HG03135 (cell line): ENCODE data around the gene CSNK1G1.
"Not testable (repeated sequence)": the region's sequence is repeated elsewhere in the genome, so short reads cannot be mapped to it uniquely, and the experiment has no call there.

ENCODE experiments used
- ATAC-seq: cut with Tn5 transposase; IDR thresholded peaks from one replicate; pipeline ENCODE4 v1.9.1; 2021; ENCODE audit warnings: mild to moderate bottlenecking, moderate library complexity; ENCODE audit not compliant: unreplicated experiment

The CSNK1G1 gene

DNA sequence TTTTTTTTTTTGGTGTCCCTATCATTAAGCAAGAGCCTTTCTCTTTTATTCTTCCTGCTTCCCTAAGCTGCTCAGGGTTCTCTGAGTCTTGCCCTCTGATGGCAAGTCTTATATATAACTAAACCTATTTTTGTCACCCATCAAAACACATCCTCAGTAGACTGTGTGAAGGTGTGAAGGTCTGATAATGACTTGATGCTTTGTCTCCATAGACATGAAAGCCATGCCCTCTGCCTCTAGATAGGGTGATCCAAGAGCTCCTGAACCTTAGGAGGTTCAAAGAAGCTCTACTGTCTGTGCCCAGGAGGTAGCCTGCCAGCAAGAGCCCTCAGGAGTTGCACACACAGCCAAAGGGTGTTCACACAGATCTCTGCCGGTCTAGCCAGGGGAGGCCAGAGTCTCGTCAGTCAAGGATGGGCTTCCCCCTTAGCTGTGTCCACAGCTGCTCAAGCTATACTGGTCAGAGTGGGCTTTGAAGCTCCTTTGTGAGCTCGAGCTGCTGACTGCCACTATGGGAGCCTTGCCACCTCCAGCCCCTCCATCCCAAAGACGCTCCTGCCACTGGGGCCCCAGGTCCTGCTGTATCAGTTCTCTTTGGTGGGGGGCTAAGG is 217.5 kb downstream of the CSNK1G1 start:
- ATAC-seq: no peak

GRCh38 chr15:64137226-64137833 is 218.6 kb downstream of the CSNK1G1 start:
- ATAC-seq: no peak

DNA sequence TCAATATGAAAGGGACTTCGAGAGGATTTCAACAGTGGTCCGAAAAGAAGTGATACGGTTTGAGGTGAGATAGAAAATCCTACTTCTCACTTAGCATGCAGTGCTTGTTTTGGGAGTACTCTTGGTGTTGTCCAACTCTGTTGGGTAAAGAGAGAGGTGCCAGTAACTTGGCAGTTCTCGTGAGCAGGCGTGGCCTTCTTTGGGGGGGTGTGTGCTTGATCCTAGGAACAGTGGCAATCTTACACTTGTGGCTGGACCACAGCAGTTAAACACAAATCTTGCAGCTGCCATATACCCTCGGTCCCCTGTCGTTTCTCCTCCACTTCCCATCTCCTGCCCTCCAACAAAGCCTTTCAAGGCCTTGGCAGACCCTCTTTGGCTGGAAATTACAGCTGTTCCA is 219.6 kb downstream of the CSNK1G1 start:
- ATAC-seq: no peak

DNA sequence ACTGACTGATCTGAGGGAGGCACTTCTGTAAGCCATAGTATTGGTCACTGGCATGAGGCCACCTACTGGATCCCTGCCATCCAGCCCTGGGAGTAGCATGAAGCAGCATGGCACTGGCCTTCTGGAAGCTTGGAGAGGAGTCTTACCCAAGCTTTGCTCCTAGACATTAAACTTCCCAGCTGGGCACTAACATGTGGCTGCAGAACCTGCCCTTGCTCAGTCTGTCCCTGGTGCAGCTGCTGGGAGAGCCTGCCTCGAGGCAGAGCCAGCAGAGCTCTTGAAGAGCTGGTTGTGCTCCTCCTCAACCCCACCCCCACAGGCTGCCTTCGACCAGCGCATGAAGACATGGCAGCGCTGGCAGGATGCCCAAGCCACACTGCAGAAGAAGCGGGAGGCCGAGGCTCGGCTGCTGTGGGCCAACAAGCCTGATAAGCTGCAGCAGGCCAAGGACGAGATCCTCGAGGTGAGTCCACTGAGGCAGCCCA is 221.6 kb downstream of the CSNK1G1 start:
- ATAC-seq: no peak

DNA sequence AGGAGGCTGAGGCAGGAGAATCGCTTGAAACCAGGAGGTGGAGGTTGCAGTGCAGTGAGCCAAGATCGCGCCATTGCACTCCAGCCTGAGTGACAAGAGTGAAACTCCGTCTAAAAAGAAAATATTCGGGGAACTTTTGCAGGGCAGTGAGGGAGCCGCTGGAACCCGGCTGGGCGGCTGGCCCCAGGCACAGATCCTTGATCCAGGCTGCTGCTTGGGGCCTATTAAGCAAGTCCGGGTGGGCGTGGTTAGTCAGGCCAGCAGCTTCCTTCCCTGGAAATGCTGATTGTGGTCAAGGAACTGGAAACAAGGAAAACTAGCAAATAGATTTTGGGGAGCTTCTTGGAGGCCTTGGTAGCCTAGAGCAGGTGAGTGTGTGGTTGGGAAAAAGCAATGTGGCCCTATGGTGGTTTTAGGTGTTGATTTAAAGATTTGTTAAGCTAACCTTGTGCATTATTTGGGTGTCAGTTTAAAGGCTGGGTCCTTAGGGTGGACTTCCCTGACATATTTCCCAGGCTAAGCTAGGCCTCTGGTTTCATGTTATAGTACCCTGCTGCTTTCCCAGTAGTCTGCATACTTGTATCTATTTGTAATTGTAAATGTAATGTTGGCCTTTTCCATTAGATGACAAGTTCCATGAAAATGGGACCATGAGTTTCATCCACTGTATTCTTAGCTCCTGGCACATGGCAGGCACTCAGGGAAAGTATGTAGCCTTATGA is 222.2 kb downstream of the CSNK1G1 start:
- ATAC-seq: no peak

DNA sequence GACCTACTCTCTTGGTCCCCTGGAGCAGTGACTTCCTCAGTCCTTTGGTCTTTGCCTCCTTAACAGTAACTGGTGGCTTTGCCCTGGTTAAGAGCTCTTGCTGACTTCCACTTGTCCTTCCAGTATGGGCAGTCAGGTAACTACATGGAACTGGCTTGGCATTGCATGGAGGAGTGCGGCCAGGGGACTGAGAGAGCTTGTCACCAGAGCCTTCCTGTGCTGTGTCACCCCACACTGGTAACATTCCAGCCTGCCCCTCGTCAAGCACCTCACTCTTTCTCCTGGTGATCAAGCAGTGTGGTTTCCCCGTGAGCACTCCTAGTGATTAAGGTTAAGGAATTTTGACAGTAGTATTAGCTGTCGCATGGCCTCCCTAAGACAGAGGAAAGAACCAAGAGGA is 223.8 kb downstream of the CSNK1G1 start:
- ATAC-seq: no peak

GRCh38 chr15:64131547-64131946 is 224.4 kb downstream of the CSNK1G1 start:
- no peak for ATAC-seq

GRCh38 chr15:64130159-64130558 is 225.8 kb downstream of the CSNK1G1 start:
- no peak for ATAC-seq

DNA sequence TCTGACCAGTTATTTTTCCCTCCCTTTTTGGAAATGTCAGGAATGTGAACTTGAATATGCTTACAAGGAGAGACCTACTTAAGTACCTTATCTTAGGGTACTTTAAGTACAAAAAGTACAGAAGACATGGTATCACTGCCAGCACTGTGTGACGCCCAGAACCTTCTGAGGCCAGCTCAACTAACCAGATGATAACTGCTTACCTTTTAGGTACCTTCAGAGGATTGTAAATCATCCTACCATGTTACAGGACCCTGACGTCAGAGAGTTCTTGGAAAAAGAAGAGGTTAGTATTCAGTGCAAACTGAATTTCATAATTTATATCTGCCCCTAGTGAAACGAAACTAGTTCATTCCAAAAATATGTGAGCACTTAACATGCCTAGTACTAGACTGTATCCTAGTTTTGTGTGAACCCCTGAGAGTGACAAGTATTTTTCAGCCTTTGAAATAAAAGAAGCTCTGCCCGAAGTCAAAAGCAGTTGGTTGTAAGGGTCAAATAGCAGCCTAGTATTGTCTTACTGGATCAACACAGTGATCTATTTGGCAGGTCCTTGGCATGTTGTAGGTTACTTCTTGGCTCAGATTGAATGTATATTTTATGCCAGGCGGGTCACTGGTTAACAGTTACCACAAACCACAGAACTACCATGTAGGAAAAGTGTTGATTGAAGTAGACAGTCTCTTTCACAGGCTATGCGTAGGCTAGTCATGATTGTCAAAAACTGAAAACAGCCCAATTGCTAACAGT is 228.3 kb downstream of the CSNK1G1 start:
- no peak for ATAC-seq

- ATAC-seq: no peak
Measured at GRCh38 chr15:64125978-64126377, 230.0 kb downstream of the CSNK1G1 start.

- no peak for ATAC-seq
Measured at GRCh38 chr15:64122936-64123351, 233.0 kb downstream of the CSNK1G1 start.

DNA sequence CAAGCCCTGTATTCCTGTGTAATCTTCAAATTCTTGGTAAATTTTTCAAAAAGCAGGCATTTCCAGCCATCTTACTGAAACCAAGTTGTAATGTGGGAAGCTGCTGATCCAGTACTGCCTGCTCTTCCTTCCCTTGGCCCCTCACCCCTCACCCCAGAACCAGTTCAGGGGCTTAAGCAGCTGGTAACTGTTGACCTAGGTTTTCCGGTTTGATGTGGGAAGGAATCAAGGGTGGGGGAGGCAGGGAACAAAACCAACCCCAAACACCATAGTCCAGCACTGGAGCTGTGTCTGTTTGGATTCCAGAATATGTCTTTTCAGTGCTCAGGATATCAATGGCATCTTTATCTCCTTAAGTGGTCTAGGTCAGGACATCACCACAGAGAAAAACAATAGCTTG is 233.5 kb downstream of the CSNK1G1 start:
- no peak for ATAC-seq

DNA sequence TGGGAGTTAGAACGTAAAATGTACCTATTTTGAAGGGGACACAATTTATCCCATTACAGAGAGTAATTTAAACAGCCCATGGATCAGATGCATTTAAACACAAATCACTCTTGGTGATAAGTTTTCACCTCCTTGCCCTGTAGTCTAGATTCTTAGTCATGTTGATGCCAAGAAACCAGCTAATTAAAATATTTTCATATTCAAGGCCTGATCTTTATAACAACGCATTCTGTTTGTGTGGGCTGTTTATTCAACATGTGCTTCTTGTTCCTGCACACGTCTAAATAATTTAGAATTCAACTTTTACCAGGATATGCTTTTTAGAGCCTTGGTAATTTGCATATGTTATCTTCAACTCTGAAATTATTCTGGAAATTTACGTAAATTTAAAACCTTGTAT is 234.4 kb downstream of the CSNK1G1 start:
- ATAC-seq: no peak

- not testable (repeated sequence) for ATAC-seq
Measured at GRCh38 chr15:64120322-64120721, 235.7 kb downstream of the CSNK1G1 start.

- ATAC-seq: no peak
Measured at GRCh38 chr15:64117759-64118487, 238.1 kb downstream of the CSNK1G1 start.
